HL-60 (cell line): Measurements from ENCODE around the gene IPO11.

ENCODE experiments used
- GABPA ChIP-seq: IDR thresholded peaks from 2 replicates; pipeline ENCODE4 v1.6.1; 2012; ENCODE audit warnings: low read depth
- POLR2AphosphoS5 ChIP-seq: IDR thresholded peaks from 2 replicates; pipeline ENCODE4 v1.6.1; 2012; ENCODE audit warnings: low read depth
- SPI1 ChIP-seq: IDR thresholded peaks from 2 replicates; pipeline ENCODE4 v1.6.1; 2012; ENCODE audit warnings: low read depth, mild to moderate bottlenecking, borderline replicate concordance
- TF ChIP-seq, protein P1 (sequence below): IDR thresholded peaks from one replicate; pipeline ENCODE4 v1.5.1; 2011; ENCODE audit warnings: low read length, control low read depth, inconsistent platforms; ENCODE audit not compliant: insufficient read depth
- TF ChIP-seq, protein P2 (sequence below): IDR thresholded peaks from 2 replicates; pipeline ENCODE4 v1.6.1; 2012; ENCODE audit warnings: low read depth; ENCODE audit not compliant: insufficient replicate concordance

GRCh38 chr5:62661126-62661525, 248.6 kb downstream of the IPO11 start:
- TF ChIP-seq, protein P1, sequence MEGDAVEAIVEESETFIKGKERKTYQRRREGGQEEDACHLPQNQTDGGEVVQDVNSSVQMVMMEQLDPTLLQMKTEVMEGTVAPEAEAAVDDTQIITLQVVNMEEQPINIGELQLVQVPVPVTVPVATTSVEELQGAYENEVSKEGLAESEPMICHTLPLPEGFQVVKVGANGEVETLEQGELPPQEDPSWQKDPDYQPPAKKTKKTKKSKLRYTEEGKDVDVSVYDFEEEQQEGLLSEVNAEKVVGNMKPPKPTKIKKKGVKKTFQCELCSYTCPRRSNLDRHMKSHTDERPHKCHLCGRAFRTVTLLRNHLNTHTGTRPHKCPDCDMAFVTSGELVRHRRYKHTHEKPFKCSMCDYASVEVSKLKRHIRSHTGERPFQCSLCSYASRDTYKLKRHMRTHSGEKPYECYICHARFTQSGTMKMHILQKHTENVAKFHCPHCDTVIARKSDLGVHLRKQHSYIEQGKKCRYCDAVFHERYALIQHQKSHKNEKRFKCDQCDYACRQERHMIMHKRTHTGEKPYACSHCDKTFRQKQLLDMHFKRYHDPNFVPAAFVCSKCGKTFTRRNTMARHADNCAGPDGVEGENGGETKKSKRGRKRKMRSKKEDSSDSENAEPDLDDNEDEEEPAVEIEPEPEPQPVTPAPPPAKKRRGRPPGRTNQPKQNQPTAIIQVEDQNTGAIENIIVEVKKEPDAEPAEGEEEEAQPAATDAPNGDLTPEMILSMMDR: no peak
- TF ChIP-seq POLR2AphosphoS5 (no peak), GABPA (no peak), SPI1 (no peak)
- TF ChIP-seq, protein P2, sequence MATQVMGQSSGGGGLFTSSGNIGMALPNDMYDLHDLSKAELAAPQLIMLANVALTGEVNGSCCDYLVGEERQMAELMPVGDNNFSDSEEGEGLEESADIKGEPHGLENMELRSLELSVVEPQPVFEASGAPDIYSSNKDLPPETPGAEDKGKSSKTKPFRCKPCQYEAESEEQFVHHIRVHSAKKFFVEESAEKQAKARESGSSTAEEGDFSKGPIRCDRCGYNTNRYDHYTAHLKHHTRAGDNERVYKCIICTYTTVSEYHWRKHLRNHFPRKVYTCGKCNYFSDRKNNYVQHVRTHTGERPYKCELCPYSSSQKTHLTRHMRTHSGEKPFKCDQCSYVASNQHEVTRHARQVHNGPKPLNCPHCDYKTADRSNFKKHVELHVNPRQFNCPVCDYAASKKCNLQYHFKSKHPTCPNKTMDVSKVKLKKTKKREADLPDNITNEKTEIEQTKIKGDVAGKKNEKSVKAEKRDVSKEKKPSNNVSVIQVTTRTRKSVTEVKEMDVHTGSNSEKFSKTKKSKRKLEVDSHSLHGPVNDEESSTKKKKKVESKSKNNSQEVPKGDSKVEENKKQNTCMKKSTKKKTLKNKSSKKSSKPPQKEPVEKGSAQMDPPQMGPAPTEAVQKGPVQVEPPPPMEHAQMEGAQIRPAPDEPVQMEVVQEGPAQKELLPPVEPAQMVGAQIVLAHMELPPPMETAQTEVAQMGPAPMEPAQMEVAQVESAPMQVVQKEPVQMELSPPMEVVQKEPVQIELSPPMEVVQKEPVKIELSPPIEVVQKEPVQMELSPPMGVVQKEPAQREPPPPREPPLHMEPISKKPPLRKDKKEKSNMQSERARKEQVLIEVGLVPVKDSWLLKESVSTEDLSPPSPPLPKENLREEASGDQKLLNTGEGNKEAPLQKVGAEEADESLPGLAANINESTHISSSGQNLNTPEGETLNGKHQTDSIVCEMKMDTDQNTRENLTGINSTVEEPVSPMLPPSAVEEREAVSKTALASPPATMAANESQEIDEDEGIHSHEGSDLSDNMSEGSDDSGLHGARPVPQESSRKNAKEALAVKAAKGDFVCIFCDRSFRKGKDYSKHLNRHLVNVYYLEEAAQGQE: no peak
